ENCODE results near the gene FXR2.

- TF ChIP-seq CTCF (conservative IDR thresholded peaks at IDR 0.05) = no peak
- no peak for TF ChIP-seq EZH2 (IDR thresholded peaks at IDR 0.05; ENCODE audit: low read depth)
Measured at GRCh38 chr17:7562208-7562605, 52.5 kb downstream of the FXR2 start.

Measured in PC-9 (cell line).